NCI-H2196 (cell line): ENCODE data around the gene LETM1.
A peak's percentile ranks its signal among the peaks of the same experiment; 100 is the strongest.

Experiments
- DNase-seq: peaks from one replicate; lab custom pipeline; 2025; ENCODE audit not compliant: unreplicated experiment; lab: John Stamatoyannopoulos, UW

Gene LETM1

GRCh38 chr4:1783015-1783414 lies 72.9 kb downstream of the LETM1 start:
- no peak for DNase-seq

GRCh38 chr4:1780435-1780834 lies 75.5 kb downstream of the LETM1 start:
- DNase-seq: no peak

GRCh38 chr4:1779588-1780382 lies 76.2 kb downstream of the LETM1 start:
- DNase-seq: no peak

DNA sequence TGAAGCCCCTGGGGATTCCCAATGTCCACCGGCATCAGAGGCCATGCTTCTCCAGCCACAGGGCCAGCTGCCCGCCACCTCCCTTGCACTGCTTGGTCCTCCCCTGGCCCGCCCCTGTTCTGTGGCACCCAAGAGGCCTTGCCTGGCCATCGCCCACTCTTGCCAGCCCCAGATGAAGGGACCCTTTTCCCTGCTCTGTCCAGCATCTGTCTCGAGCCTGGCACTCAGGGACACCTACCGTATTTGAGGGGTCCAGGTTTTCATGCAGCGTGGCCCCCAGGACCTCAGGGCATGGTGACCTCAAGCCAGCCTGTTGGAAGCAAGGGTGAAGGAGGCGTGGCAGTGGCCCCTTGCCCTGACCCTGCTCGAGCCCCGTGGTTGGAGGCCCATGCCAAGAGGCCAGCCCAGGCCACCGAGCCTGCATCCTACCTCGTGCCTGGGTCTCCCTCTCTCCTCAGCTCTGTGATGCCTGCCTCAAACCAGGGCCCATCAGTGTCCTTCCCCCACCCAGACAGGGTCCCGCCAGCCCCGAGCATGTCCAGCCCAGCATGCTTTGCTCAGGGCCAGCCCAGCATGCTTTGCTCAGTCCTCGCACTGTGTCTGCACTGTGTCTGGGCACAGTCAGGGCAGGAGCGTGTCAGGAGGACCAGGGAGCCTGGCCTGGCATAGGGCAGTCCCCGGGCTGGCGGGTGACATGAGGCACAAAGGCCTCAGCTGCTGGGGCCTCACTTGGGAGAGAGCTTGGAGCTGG lies 77.1 kb downstream of the LETM1 start:
- no peak for DNase-seq

DNA sequence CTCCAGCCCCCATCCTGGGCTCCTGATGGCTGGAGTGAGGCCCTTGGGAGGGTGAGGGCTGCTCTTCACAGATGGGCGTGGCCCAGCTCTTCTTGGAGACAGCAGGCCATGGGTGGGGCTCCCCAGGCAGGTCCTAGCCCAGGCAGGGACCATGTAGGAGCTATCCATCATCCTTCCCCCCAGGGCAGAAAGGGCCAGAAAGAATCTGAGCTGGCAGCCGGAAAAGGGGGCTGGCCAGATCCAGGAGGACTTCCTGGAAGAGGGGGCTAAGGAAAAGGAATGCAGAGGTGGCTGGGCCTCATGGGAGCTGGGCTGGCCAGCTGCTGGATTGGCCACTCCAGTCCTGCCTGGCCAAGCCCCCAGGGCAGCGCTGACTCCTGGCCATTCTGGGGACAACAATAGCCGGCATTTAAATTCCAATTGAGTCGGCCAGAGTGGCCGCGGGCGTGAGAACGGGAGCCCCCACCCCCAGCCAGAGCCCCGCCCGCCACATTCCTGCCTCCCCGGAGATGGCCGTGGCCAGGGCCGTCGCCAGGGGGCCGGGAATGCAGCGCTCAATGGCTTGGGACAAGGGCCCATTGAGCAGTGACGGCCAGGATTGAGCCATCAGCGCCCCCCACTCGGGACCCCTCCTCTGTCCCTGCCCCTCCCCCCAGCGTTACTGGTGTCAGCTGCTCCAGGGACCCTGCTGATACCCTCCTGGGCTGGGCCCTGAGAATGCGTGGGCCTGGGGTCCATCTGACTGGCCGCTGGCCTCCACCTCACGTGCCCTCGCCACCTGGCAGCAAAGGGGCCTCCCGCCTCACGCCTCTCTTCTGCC lies 77.9 kb downstream of the LETM1 start:
- no peak for DNase-seq

- no peak for DNase-seq
Observed at GRCh38 chr4:1776521-1777161, 79.3 kb downstream of the LETM1 start.

DNA sequence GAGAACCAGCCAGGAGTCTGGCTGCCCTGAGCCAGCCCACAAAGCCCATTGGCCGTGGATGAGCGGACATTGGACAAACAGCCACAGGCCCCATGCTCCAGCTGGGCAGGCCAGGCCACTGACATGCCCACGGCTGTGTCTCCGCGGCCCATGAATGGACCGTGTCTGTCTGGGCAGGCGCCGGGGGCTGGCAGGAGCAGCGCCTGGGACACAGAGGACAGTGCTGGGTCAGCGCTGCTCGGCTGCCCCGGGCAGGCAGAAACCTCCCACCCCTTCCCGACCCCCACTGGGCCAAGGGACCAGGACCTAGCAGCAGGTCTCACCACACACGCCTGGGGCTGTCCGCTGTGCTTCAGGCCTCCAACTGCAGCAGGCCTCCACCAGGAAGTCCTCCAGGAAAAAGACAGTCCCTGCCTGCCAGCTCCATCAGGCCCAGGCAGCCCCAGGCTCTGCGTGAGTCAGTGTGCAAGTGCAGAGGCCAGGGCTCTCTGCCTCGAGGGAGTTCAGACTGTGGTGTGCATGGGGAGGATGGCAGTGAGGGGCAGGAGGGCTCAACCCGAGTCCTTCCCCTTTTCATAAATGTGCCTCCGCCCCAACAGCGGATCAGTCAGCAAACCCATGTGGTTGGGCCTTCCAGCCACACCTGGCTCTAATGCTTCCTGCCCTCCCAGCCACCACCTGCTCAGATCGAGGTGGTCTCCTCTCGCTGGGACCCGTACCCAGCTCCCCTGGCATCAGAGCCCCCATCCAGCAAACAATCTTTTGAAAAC lies 80.0 kb downstream of the LETM1 start:
- no peak for DNase-seq

DNA sequence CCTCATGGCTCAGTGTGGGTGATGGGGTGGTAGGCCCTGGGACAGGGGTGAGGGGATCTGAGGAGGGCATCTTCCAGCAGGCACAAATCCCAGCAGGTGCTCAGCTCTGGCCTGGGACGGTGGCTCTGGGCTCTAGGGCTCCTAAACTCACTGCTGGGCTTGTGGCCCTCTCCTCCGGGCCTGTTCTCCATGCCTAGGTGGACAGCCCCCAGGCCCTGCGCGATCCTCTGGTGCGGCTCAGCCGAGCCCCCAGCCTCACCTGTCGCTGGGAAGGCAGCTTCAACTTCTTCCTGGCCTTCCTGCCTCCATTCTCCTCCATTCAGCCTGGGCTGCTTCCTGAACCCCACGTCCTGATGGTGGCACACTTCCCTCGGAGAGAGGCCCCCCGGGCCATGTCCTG lies 82.2 kb downstream of the LETM1 start:
- DNase-seq: no peak

DNA sequence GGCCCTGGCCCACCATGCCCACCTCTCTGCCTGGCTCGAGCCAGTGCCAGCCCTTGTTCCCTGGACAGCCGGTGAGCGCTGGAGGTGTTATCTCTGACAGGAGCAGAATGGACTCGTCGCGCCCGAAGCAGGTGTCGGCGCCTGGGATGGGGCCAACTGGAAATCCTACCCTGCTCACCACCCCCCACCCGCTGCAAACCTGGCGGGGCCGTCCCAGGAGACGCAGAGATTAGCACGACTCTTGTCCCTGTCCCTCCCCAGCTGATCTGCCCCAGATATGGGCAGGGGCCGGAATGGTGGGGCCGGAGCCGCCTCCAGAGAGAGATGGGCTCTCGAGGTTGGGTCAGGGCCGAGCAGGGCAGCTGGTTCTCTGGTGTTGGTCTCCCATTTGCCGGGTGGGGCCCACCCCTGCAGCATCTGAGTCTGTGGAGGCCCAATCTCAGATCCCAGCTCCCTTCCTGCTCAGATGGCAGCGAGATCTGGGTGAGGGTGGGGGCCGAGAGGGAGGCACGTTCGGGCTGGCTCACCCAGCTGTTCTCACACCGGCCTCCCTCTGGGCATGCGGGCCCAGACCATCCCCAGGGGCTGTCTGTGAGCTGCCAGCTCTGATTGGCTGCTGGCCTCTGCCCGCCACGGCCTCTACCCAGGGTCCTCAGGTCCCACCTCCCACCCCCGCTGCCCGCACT lies 83.0 kb downstream of the LETM1 start:
- peak; percentile 72 for DNase-seq

DNA sequence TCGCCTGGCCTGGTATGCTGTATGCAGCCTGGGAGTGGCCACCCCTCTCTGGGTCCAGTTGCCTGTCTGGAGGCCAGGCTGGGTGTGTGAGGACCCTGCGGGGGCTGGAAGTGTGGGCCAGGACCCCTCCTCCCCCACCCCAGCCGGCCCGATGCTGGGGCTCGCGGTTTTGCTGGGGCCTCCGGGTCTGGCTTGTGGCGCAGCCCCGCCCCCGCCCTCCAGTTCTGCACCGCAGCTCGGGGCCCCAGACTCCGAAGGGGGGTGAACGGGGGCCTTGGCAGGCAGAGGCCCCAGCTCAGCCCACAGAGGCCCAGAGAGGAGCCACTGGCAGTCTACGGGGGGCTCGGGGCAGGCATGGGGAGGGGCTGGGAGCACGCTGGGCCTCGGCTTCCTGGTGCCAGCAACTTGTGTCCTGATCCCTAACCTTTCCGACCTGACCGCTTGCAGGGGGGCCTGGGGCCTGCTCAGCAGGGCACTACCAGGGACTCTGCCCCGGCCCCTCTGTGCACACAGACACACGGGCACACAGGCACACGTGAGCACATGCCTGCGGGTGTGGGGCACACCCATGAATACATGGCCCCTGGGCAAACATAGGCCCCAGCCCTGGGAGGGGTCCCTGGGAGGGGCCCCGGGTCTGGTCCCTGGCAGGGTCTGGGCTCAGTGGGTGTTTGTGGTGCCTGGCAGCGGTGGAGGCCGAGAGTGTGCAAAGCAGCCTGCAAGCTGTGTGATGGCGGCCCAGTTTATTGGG lies 84.2 kb downstream of the LETM1 start:
- DNase-seq: no peak

GRCh38 chr4:1770791-1771231 lies 85.1 kb downstream of the LETM1 start:
- DNase-seq: no peak

DNA sequence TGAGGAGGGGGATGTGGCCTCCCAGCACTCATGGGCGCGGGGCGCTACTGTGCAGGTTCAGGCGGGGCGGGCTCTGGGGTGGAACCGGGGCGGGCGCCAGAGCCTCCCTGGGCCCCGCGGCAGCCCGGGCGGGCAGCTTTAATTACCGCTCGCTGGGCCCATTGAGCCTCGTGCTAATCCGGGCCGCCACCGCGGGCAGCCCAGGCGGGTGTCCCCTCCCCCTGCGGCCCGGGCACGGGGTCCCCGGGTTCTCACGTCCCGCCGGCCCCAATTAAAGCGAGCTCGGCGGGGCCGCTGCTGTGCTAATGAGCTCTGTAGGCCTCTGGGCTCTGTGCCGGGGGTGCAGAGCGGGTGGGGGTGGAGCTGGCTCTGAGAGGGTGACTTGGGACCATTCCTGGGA lies 85.7 kb downstream of the LETM1 start:
- DNase-seq: no peak

DNA sequence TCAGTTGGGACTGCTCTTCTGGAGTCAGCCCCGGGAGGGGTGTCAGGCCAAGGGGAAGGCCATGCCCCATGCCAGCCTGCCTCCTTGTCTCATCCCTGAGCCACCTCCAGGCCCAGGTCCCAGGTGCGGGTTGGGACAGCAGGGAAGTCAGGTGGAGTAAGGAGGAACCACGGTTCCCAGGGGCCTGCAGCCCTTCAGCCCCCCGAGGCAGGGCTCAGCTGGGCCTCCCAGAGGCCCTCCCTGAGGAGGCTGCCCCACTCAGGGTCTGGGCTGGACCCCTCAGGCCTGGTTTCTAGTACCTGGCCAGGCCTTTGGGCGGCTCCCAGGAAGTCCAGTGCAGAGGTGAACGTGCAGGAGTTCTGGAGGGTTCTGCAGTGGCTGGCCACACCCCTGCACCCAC lies 86.3 kb downstream of the LETM1 start:
- DNase-seq: no peak

- DNase-seq: no peak
Observed at GRCh38 chr4:1768367-1769034, 87.5 kb downstream of the LETM1 start.

- DNase-seq: peak; percentile 13
Observed at GRCh38 chr4:1767770-1768366, 88.1 kb downstream of the LETM1 start.

DNA sequence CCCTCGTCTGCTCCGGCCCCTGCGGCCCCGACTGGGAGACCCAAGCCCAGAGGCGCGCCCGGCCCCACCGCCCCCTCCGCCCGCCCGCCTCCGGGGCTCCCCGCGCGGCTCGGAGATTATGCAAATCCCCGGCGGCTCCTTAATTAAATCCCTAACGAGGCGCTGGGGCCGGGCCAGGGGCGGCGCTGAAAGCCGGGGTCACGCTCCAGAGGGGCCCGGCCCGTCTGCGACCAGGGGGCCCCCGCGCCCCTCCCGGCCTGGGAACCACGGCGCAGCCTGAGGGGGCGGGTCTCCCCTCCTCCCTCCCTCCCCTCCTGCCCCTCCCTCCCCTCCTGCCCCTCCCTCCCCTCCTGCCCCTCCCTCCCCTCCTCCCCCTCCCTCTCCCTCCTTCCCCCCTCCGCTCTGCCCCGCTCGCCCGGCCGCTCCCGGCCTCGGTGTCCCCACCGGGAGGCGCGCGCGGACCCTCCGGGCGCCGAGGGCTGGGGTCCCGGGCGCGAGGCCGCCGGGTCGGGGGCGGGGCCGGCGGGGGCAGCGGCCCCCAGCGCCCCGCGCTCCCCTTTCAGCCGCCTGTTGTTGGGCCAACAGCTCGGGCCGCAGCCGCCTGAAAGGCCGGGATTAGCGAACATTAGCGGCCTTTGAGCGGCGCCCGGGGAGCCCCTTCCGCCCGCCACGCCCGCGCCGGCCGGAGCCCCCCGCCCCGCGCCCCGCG lies 88.7 kb downstream of the LETM1 start:
- no peak for DNase-seq
